Muscle layer of duodenum (tissue), 2 donors: ENCODE results near the gene CHMP4B.

Experiments used
- H3K27ac ChIP-seq: one replicate; pipeline ENCODE4 v1.7.0; 2013; ENCODE audit warnings: mild to moderate bottlenecking, low read length
- H3K27me3 ChIP-seq: one replicate; pipeline ENCODE4 v1.7.0; 2013; ENCODE audit warnings: low read depth, mild to moderate bottlenecking, control low read depth, low read length
- H3K36me3 ChIP-seq, 2 donors: one replicate each; pipeline ENCODE4 v1.7.0; 2013; ENCODE audit warnings: low read length in 2 of 2, control low read depth in 1 of 2, mild to moderate bottlenecking in 1 of 2; ENCODE audit not compliant: insufficient read depth in 2 of 2, control insufficient read depth in 1 of 2
- H3K4me1 ChIP-seq, 2 donors: one replicate each; pipeline ENCODE4 v1.7.0; 2013; ENCODE audit warnings: low read length in 2 of 2, mild to moderate bottlenecking in 2 of 2, control low read depth in 1 of 2, moderate library complexity in 1 of 2; ENCODE audit not compliant: insufficient read depth in 2 of 2, control insufficient read depth in 1 of 2
- H3K4me3 ChIP-seq, 2 donors: one replicate each; pipeline ENCODE4 v1.7.0; 2013; ENCODE audit warnings: low read length in 2 of 2, low read depth in 1 of 2, mild to moderate bottlenecking in 1 of 2
- H3K9me3 ChIP-seq, 2 donors: one replicate each; pipeline ENCODE4 v1.7.0; 2013; ENCODE audit warnings: low read length in 2 of 2, control low read depth in 1 of 2, mild to moderate bottlenecking in 1 of 2; ENCODE audit not compliant: control insufficient read depth in 1 of 2
- donor health status: healthy.

Gene CHMP4B

DNA sequence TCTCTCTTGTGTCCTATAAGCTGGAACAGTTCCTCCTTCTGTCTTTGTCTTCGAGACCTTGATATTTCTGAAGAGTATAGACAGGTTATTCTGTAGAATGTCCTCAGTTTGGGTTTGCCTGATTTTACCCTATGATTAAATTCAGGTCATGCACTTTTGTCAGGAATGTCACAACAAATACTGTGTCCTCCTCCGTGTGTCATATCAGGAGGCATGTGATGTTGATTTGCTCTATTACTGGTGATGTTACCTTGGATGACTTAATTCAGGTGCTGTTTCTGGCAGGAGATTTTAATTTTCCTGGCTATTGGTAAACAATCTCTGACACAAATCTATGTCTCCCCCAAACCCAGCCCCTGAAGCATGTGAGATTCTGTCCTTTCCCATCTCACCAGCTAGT is 33.3 kb upstream of the CHMP4B start:
- no peak overlapping the region for H3K4me3 ChIP-seq
- peaks cover 5 to 7% of the 10 kb centered on the region in 2 donors for H3K36me3 ChIP-seq
- H3K27ac ChIP-seq: no peak overlapping the region
- no peaks in the 10 kb centered on the region for H3K27me3 ChIP-seq
- no peaks in the 10 kb centered on the region for H3K4me1 ChIP-seq
- H3K9me3 ChIP-seq: no peaks in the 10 kb centered on the region

- Histone ChIP-seq H3K36me3 (peaks cover 5 to 7% of the 10 kb centered on the region in 2 donors), H3K27ac (no peak overlapping the region), H3K27me3 (no peaks in the 10 kb centered on the region), H3K9me3 (no peaks in the 10 kb centered on the region), H3K4me3 (no peak overlapping the region), H3K4me1 (no peaks in the 10 kb centered on the region)
Observed at GRCh38 chr20:33781133-33781532, 30.0 kb upstream of the CHMP4B start.

- Histone ChIP-seq H3K9me3 (no peaks in the 10 kb centered on the region), H3K4me1 (no peaks in the 10 kb centered on the region), H3K27me3 (no peaks in the 10 kb centered on the region), H3K27ac (no peak overlapping the region), H3K36me3 (peaks cover 5 to 7% of the 10 kb centered on the region in 2 donors), H3K4me3 (no peak overlapping the region)
Observed at GRCh38 chr20:33781945-33782344, 29.2 kb upstream of the CHMP4B start.

DNA sequence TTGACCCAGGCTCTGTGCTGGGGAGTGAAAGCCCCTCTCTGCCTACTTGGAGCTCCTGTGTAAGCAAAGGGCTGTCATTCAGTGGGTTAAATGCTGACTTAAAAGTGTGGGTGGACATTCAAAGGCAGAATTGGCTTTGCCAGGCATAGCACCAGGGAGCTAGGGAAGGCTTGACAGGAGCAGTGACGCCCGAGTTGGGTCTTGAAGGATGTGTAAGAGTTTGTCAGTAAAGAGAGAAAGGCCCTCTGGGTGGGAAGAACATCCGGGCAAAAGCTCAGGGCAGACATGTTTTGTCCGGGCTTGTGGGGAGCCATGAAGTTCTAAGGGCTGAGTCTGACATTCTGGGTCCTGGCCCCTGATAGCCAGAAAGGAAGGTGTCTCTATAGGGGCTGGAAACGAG is 27.9 kb upstream of the CHMP4B start:
- Histone ChIP-seq H3K9me3 (no peaks in the 10 kb centered on the region), H3K27ac (no peak overlapping the region), H3K27me3 (no peaks in the 10 kb centered on the region), H3K4me3 (no peak overlapping the region), H3K4me1 (no peaks in the 10 kb centered on the region), H3K36me3 (peaks cover 5 to 7% of the 10 kb centered on the region in 2 donors)

- Histone ChIP-seq H3K9me3 (no peaks in the 10 kb centered on the region), H3K4me3 (no peak overlapping the region), H3K4me1 (peaks cover 0 to 5% of the 10 kb centered on the region in 2 donors), H3K27ac (no peak overlapping the region), H3K27me3 (no peaks in the 10 kb centered on the region), H3K36me3 (peaks cover 5 to 7% of the 10 kb centered on the region in 2 donors)
Observed at GRCh38 chr20:33783818-33784217, 27.3 kb upstream of the CHMP4B start.

- peaks cover 5 to 7% of the 10 kb centered on the region in 2 donors for H3K36me3 ChIP-seq
- no peaks in the 10 kb centered on the region for H3K27me3 ChIP-seq
Observed at GRCh38 chr20:33784225-33784624, 26.9 kb upstream of the CHMP4B start.

GRCh38 chr20:33785503-33785902 is 25.6 kb upstream of the CHMP4B start:
- Histone ChIP-seq H3K27ac (no peak overlapping the region), H3K9me3 (no peaks in the 10 kb centered on the region), H3K4me1 (peaks cover 0 to 21% of the 10 kb centered on the region in 2 donors)

More at GRCh38 chr20:33784225-33784624, 26.9 kb upstream of the CHMP4B start:
- H3K27ac ChIP-seq: no peak overlapping the region
- H3K4me1 ChIP-seq: peaks cover 0 to 9% of the 10 kb centered on the region in 2 donors
- H3K4me3 ChIP-seq: no peak overlapping the region
- no peaks in the 10 kb centered on the region for H3K9me3 ChIP-seq

DNA sequence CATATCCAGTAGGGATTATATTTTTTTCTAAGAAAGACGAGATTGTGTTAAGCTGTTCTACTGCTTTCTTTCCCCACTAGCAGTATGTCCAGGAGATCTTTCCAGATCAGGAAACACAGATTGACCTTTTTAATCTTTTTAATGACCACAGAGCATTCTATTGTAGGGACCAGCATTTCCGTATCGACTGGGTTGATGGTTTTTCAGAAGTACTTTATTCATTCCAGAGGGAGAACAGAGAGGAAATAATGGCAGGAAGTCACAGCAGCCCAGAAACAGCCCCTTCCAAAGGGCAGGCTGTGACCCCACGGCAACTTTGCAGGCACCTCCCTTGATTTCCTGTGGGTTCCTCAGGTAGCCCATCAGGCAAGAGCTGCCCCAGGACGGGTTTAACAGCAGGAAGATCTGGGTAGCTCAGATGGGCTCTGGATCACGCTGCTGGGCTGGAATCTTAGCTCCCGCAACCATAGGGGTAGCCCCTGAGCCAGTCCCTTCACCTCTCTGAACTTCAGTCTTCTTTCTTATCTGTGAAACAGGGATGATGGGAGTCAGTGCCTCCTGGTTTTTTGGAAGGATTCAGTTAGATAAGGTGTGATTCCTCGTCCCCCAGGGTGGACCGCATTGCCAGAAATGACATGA is 23.8 kb upstream of the CHMP4B start:
- Histone ChIP-seq H3K27ac (no peak overlapping the region), H3K9me3 (no peaks in the 10 kb centered on the region), H3K4me3 (no peak overlapping the region), H3K36me3 (peaks cover under 1 to 10% of the 10 kb centered on the region in 2 donors), H3K27me3 (no peaks in the 10 kb centered on the region), H3K4me1 (peaks cover 0 to 31% of the 10 kb centered on the region in 2 donors)

More at GRCh38 chr20:33785503-33785902, 25.6 kb upstream of the CHMP4B start:
- no peak overlapping the region for H3K4me3 ChIP-seq
- peaks cover 5 to 7% of the 10 kb centered on the region in 2 donors for H3K36me3 ChIP-seq
- no peaks in the 10 kb centered on the region for H3K27me3 ChIP-seq

DNA sequence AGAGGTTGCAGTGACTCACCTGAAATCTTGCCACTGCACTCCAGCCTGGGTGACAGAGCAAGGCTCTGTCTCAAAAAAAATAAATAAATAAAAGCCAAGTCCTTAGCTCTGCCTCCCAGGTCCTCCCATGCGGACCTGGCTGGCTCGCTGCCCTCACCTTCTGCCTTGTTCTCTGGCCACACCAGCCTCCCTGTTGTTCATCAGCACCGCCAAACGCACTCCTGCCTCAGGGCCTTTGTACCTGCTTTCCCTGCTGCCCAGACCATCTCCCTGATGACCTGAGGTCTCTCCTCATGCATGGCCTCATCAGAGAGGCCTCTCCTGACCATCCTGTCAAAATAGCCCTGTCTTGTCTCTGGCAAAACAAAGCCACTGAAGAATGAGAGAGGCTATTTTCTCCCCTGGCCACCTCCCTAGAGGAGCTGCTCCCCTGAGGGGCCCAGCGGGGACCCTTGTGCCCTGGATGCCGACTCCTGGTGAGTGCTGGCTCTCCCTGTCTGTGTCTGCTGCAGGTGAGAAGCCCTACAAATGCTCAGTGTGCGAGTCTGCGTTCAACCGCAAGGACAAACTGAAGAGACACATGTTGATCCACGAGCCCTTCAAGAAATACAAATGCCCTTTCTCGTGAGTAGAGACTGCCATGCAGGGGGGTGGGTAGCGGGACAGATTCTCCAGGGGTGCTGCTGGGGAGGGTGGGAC is 22.6 kb upstream of the CHMP4B start:
- no peak overlapping the region for H3K27ac ChIP-seq
- no peaks in the 10 kb centered on the region for H3K27me3 ChIP-seq
- no peak overlapping the region for H3K4me3 ChIP-seq
- H3K9me3 ChIP-seq: no peaks in the 10 kb centered on the region
- peaks cover 0 to 10% of the 10 kb centered on the region in 2 donors for H3K36me3 ChIP-seq
- peaks cover 0 to 38% of the 10 kb centered on the region in 2 donors for H3K4me1 ChIP-seq

GRCh38 chr20:33789109-33789857 is 21.9 kb upstream of the CHMP4B start:
- Histone ChIP-seq H3K27me3 (no peaks in the 10 kb centered on the region), H3K4me3 (no peak overlapping the region), H3K27ac (peak overlapping the region; percentile 69), H3K9me3 (no peaks in the 10 kb centered on the region), H3K4me1 (peaks cover 0 to 40% of the 10 kb centered on the region in 2 donors), H3K36me3 (peaks cover 0 to 10% of the 10 kb centered on the region in 2 donors)

DNA sequence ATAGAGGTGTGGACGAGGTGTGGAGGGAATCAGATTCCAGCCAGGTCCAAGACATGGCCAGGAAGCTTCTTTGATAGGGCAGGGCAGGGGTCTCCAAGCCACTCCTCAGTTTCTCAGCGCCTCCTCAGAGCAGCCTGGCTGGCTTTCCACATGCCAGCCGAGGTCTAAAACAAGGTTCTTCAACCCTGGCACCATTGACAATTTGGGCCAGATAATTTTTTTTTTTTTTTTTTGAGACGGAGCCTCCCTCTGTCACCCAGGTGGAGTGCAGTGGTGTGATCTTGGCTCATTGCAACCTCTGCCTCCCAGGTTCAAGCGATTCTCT is 21.3 kb upstream of the CHMP4B start:
- Histone ChIP-seq H3K27ac (peak overlapping the region; percentile 69), H3K9me3 (no peaks in the 10 kb centered on the region), H3K4me3 (no peak overlapping the region), H3K36me3 (peaks cover 0 to 10% of the 10 kb centered on the region in 2 donors), H3K4me1 (peaks cover 0 to 40% of the 10 kb centered on the region in 2 donors), H3K27me3 (no peaks in the 10 kb centered on the region)
